Esophagus (tissue), 2 donors: Measurements from ENCODE around the gene UTRN. TPM values are rescaled to one million over a fixed set of nuclear protein-coding genes. Genes with fewer than 3 reads are reported as not detected.

Experiments used
- H3K27ac ChIP-seq, 2 donors: one replicate each; pipeline ENCODE4 v1.5.1; 2013; ENCODE audit warnings: low read depth in 2 of 2, mild to moderate bottlenecking in 2 of 2, inconsistent platforms in 1 of 2, low read length in 1 of 2, moderate library complexity in 1 of 2
- H3K27me3 ChIP-seq, 2 donors: one replicate each; pipeline ENCODE4 v1.6.1; 2013; ENCODE audit warnings: low read length in 2 of 2, control low read depth in 1 of 2, mild to moderate bottlenecking in 1 of 2; ENCODE audit not compliant: insufficient read depth in 2 of 2, control insufficient read depth in 1 of 2
- H3K36me3 ChIP-seq, 2 donors: one replicate each; pipeline ENCODE4 v1.6.1; 2013; ENCODE audit warnings: low read length in 1 of 2; ENCODE audit not compliant: control insufficient read depth in 2 of 2, insufficient read depth in 2 of 2
- H3K4me1 ChIP-seq, 2 donors: one replicate each; pipeline ENCODE4 v1.6.1; 2013; ENCODE audit warnings: low read length in 1 of 2; ENCODE audit not compliant: control insufficient read depth in 2 of 2, insufficient read depth in 2 of 2
- H3K4me3 ChIP-seq, 2 donors: one replicate each; pipeline ENCODE4 v1.5.1; 2013; ENCODE audit warnings: low read length in 2 of 2, mild to moderate bottlenecking in 2 of 2, low read depth in 1 of 2, moderate library complexity in 1 of 2
- H3K9me3 ChIP-seq, 2 donors: one replicate each; pipeline ENCODE4 v1.6.1; 2013; ENCODE audit warnings: mild to moderate bottlenecking in 2 of 2, low read depth in 1 of 2, low read length in 1 of 2, moderate library complexity in 1 of 2; ENCODE audit not compliant: control insufficient read depth in 2 of 2, insufficient read depth in 1 of 2
- WGBS, 2 donors: extraction: QIAGEN DNeasy Blood & Tissue Kit; methylation state at CpG; one replicate each; pipeline ENCODE4 v1.1.7; 2013; 5-methylcytosine and 5-hydroxymethylcytosine counted together
- polyA plus RNA-seq, 2 donors: library from polyadenylated mRNA; stranded (reverse); fragments of 200-250 nt; gene quantifications; one replicate each; pipeline ENCODE4 v1.2.3, GENCODE V29; 2013
- donor health status: healthy with polysubstance abuse.
- donor health status: Bipolar disorder and iron deficiency.

UTRN gene
- polyA plus RNA-seq, 2 donors: 9.3 to 9.8 TPM

DNA sequence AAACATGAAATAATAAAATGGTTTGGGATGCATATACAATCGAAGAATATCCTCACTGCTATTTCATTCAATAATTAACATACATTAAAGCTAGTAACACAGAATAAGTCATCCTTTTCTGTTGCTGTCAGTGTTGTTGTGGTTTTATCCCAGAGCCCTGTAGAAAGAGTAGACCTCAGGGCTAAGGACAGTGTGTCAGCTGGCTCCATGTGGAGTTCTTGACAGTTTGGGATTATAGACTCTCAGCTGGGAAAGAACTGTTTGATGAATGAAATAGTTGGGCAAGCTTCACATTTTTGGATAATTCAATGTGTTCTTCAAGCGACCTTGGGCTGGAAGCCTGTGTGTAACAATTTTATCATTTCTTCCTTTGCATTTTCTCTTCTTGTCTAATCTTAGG lies 10.1 kb downstream of the UTRN start:
- peaks cover 0 to 2% of the 10 kb centered on the region in 2 donors for H3K4me1 ChIP-seq
- no peaks in the 10 kb centered on the region for H3K9me3 ChIP-seq
- no peak overlapping the region for H3K27ac ChIP-seq
- no peaks in the 10 kb centered on the region for H3K27me3 ChIP-seq
- H3K4me3 ChIP-seq: no peak overlapping the region
- WGBS, 2 donors: 89% methylated on average over 2 of the region's 2 CpGs
- no peaks in the 10 kb centered on the region for H3K36me3 ChIP-seq

DNA sequence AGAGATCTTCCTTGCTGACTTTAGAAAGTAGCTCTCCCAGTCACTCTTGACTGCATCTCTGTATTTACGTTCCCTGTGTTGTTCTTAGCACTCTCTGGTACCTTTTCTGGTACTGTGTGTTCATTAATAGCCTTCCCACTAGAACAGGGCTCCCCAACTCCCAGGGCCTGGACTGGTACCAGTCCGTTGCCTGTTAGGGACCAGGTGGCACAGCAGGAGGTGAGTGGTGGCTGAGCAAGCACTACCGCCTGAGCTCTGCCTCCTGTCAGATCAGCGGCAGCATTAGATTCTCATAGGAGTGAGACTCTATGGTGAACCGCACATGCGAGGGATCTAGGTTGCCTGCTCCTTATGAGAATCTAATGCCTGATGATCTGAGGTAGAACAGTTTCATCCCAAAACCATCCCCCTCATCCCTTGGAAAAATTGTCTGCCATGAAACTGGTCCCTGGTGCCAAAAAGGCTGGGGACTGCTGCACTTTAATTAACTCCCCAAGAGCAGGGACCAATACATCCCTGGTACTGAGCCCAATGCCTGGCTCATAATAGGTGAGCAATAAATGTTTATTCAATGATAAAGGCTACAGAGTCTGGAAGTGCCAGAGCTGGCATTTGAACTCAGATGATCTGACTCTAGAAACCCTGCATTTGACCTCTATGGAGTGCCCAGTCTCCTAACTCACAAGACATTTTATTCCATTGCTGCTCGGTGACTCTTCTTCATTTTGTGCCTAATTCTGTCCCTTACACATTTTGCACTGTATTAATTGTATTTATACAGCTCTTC lies 11.0 kb downstream of the UTRN start:
- H3K27me3 ChIP-seq: no peaks in the 10 kb centered on the region
- WGBS, 2 donors: 96 to 98% methylated on average over 7 of the region's 7 CpGs
- peaks cover 0 to 2% of the 10 kb centered on the region in 2 donors for H3K4me1 ChIP-seq
- no peaks in the 10 kb centered on the region for H3K36me3 ChIP-seq
- no peak overlapping the region for H3K4me3 ChIP-seq
- H3K9me3 ChIP-seq: no peaks in the 10 kb centered on the region
- no peak overlapping the region for H3K27ac ChIP-seq

DNA sequence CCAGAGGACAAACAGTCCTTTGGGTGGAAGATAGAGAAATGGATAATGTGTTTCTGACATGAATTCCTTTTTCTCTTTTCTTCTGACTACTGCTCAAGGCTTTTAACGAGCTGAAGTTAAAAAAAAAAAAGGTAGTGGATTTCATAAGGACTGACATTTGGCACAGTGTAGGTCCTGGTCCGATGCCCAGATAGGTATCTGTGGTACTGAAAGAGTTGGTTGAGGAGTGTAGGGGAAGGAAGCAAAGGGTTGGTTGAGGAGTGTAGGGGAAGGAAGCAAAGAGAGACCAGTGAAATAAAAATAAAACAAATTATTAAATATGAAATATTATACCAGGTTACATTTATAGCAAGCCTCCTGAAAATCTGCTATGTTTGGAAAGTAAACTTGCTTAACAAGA lies 11.8 kb downstream of the UTRN start:
- H3K4me3 ChIP-seq: no peak overlapping the region
- H3K4me1 ChIP-seq: peaks cover 0 to 2% of the 10 kb centered on the region in 2 donors
- no peaks in the 10 kb centered on the region for H3K27me3 ChIP-seq
- no peak overlapping the region for H3K27ac ChIP-seq
- peaks cover 0 to 3% of the 10 kb centered on the region in 2 donors for H3K36me3 ChIP-seq
- no peaks in the 10 kb centered on the region for H3K9me3 ChIP-seq
- 26 to 31% methylated on average over 2 of the region's 2 CpGs for WGBS, 2 donors

DNA sequence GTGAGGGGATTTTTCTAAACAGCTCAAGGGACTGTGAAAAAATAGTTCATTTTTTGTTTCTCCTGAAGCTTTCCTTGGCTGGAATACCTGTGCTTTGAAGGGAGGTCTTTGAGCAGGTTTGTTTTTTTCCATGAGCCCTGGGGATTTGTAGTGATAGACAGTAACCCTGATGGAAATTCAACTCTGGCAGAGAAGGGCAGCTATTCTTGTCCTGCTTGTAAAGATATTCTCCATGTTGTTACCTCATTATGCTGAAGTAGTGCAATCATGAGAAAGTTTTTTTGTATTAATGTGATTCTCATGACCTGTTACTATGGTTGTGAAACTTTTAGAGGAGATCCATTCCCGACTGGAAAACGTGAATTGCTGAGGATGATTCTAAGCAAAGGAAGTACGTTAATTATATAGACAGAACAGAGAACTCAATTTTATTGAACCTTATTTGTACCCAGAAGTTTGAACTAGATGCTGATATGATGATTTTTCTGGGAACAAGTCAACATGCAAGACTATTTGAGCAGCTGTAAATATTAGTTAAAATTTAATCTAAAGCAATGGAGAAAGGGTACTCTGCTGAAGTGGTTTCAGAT lies 12.5 kb downstream of the UTRN start:
- Histone ChIP-seq H3K4me3 (no peak overlapping the region), H3K27ac (no peak overlapping the region), H3K36me3 (peaks cover 0 to 3% of the 10 kb centered on the region in 2 donors), H3K9me3 (no peaks in the 10 kb centered on the region), H3K27me3 (no peaks in the 10 kb centered on the region), H3K4me1 (peaks cover 0 to 2% of the 10 kb centered on the region in 2 donors)
- WGBS, 2 donors: 60 to 63% methylated on average over 3 of the region's 3 CpGs

DNA sequence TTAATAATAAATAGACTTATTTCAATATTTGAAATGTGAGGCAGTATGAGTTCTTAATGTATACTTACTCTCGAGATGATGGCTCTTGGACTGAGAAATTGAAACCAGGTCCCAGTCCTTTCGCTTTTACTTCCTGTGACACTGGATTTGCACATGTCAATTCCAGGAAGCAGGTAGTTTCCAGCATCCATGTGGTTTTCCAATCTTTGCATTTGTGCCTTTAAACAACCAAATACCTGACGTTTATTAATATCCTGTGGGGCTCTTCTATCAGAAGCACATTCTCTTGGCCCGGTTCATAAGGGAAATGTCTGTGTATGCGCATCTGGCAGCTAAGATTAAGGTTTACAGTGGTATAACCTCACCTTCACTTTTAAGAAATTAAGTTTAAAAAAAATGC lies 13.1 kb downstream of the UTRN start:
- WGBS, 2 donors: 57 to 72% methylated on average over 5 of the region's 5 CpGs
- H3K4me1 ChIP-seq: peaks cover 0 to 2% of the 10 kb centered on the region in 2 donors
- no peaks in the 10 kb centered on the region for H3K27me3 ChIP-seq
- peaks cover 0 to 3% of the 10 kb centered on the region in 2 donors for H3K36me3 ChIP-seq
- H3K9me3 ChIP-seq: no peaks in the 10 kb centered on the region
- no peak overlapping the region for H3K27ac ChIP-seq
- H3K4me3 ChIP-seq: no peak overlapping the region

DNA sequence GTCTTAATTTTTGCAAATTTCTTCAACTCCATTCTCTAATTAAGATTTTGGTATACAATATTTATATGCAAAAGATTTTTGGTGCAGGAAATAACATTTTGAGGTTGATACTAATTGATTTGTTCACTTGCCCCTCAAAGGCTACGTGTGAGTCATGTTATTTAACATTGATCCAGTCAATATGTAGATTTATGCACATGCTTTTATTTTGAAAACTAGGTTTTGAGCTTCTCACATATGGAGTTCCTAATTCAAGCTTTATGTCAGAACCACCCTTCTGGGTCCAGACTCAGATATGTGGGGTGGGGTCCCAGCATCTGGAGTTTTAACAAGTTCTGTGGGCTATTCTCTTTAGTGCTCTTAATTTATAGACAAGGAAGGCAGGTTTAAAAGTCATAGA lies 13.8 kb downstream of the UTRN start:
- Histone ChIP-seq H3K4me1 (peaks cover 0 to 2% of the 10 kb centered on the region in 2 donors), H3K27me3 (no peaks in the 10 kb centered on the region), H3K9me3 (no peaks in the 10 kb centered on the region), H3K27ac (no peak overlapping the region), H3K36me3 (peaks cover 0 to 3% of the 10 kb centered on the region in 2 donors), H3K4me3 (no peak overlapping the region)
- WGBS, 2 donors: 89 to 93% methylated on average over 1 of the region's 1 CpG

DNA sequence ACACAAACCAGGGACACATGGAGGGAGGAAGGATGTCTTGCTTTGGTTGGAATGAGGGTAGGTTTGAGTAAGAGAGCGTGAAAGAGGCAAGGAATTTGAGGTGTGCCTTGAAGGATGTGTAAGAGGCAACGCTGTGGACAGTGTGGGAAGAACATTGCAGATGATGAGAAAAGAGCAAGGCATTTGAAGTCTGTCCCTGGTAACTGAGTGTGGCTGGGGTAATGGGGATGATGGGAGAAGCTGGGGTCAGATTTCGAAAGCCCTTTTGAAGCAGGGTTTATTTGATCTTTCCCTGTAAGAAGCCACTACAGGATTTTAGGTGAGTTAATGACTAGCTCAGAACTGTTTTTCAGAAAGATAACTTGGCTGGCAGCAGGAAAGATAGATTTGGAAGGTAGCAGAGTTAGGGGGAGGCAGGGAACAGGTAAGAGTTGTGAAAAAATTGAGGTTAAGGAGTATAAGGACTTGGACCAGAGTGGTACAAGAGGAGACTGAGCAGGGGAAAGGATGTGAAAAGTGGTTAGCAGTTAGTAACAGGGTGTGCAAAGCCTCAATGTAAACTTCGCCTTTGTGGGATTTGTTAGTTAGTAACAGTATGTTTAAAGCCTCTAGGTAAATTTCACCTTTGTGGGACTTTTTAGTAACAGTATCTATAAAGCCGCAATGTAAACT lies 17.7 kb downstream of the UTRN start:
- Histone ChIP-seq H3K27me3 (no peaks in the 10 kb centered on the region), H3K4me1 (peaks cover 0 to 3% of the 10 kb centered on the region in 2 donors), H3K27ac (no peak overlapping the region), H3K4me3 (no peak overlapping the region), H3K36me3 (peaks cover 0 to 3% of the 10 kb centered on the region in 2 donors), H3K9me3 (no peaks in the 10 kb centered on the region)
- WGBS, 2 donors: 94 to 96% methylated on average over 5 of the region's 5 CpGs

DNA sequence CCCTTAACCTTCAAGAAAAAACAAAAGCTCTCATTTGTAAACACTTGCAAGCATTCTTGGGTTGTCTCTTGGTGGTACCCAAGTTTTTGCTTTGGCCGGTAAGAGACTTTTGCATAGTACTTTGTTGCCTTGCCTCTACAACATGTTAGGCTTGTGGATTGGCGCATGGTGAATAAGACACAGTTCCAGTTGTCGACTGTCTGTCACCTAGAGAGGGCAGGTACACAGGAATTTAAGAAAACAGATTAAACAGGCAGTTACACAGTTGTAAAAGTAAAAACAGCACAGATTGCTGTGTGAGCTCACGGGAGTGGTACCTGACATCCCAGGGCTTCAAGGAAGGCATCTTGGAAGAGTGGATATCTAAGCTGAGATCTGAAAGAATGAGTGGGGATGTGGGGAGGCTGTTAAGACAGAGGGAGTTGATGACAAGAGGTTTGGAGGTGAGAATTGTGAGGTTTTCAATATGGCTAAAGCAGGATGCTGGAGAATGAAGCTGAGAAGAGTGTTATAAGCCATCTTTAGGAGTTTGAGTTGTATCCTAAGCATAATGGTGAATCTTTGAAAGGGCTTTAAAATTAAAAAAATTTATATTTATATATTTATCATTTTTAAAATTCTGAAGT lies 19.2 kb downstream of the UTRN start:
- H3K36me3 ChIP-seq: peaks cover 0 to 5% of the 10 kb centered on the region in 2 donors
- no peak overlapping the region for H3K4me3 ChIP-seq
- H3K27ac ChIP-seq: no peak overlapping the region
- no peaks in the 10 kb centered on the region for H3K27me3 ChIP-seq
- WGBS, 2 donors: 94% methylated on average over 4 of the region's 4 CpGs
- H3K9me3 ChIP-seq: no peaks in the 10 kb centered on the region
- H3K4me1 ChIP-seq: peaks cover 0 to 3% of the 10 kb centered on the region in 2 donors

DNA sequence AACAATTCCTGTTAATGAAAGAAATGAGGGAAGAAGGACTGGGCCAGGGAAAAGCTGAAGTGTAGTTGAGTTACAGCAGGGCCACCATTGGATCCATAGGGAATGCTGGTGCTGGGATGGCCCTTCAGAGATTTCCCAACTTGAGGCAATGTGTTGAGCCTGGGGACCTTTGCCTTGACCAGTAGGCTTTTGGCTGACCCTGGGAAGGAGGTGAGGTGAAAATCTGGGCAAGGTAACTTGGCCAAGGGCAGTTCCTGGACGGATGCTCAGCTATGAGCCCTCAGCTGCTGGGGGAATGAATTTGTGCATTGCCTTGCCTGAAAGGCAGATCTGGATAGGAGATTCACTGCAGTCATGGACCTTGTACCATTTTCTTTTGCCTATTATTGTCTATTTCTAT lies 20.4 kb downstream of the UTRN start:
- Histone ChIP-seq H3K36me3 (peaks cover 0 to 5% of the 10 kb centered on the region in 2 donors), H3K27ac (no peak overlapping the region), H3K4me1 (peaks cover 0 to 3% of the 10 kb centered on the region in 2 donors), H3K27me3 (no peaks in the 10 kb centered on the region), H3K4me3 (no peak overlapping the region), H3K9me3 (no peaks in the 10 kb centered on the region)
- 82 to 87% methylated on average over 1 of the region's 1 CpG for WGBS, 2 donors
